Caco-2 (cell line): ENCODE results near the gene ADCY5. TPM values are rescaled to one million over a fixed set of nuclear protein-coding genes. Genes with fewer than 3 reads are reported as not detected.

Source experiments
- BruUV-seq: library from RNA; stranded (reverse); fragments of 400-500 nt; replicated peaks from 2 replicates; lab custom pipeline; 2021; lab: Mats Ljungman, UMichigan
- CTCF ChIA-PET: fragments of 300-600 bp; sonication (Branson Sonifier 250); formaldehyde crosslinking; loops from one replicate; lab custom pipeline; 2022; ENCODE audit warnings: antibody characterized with exemption; lab: Charles Lee
- POLR2A ChIA-PET: fragments of 300-600 bp; sonication (Branson Sonifier 250); formaldehyde crosslinking; loops from one replicate; lab custom pipeline; 2022; ENCODE audit warnings: antibody characterized with exemption; lab: Charles Lee
- DNase-seq, 2 experiments: peaks; one replicate each; pipeline versions ENCODE4 v3.0.0 to v3.0.0-alpha.2; 2020 to 2022
- H3K27me3 ChIP-seq: replicated peaks from 2 replicates; pipeline ENCODE4 v1.6.0; 2011; ENCODE audit warnings: low read length; ENCODE audit not compliant: control insufficient read depth, insufficient read depth
- H3K36me3 ChIP-seq: 2 replicates; pipeline ENCODE4 v1.5.1; 2011; ENCODE audit warnings: low read length; ENCODE audit not compliant: control insufficient read depth, insufficient read depth
- H3K4me1 ChIP-seq: fragments of 250-450 bp; sonication (Bioruptor Pico); 2 replicates; pipeline ENCODE4 v1.5.1; 2020; ENCODE audit warnings: mild to moderate bottlenecking
- H3K4me3 ChIP-seq: 2 replicates; pipeline ENCODE4 v1.5.1; 2011; ENCODE audit warnings: low read depth, mild to moderate bottlenecking, control low read depth, low read length
- H3K9me3 ChIP-seq: fragments of 250-450 bp; sonication (Bioruptor Pico); 2 replicates; pipeline ENCODE4 v1.5.1; 2020; ENCODE audit warnings: mild to moderate bottlenecking, moderate library complexity
- H3K27ac Mint-ChIP-seq: one replicate; pipeline ENCODE4 v1.8.0; 2022; ENCODE audit warnings: mixed read lengths; ENCODE audit not compliant: unreplicated experiment
- H3K27me3 Mint-ChIP-seq: one replicate; pipeline ENCODE4 v1.8.0; 2022; ENCODE audit warnings: mixed read lengths; ENCODE audit not compliant: insufficient read depth, unreplicated experiment
- H3K36me3 Mint-ChIP-seq: one replicate; pipeline ENCODE4 v1.8.0; 2022; ENCODE audit warnings: mild to moderate bottlenecking, mixed read lengths; ENCODE audit not compliant: insufficient read depth, unreplicated experiment
- H3K4me1 Mint-ChIP-seq: one replicate; pipeline ENCODE4 v1.8.0; 2022; ENCODE audit warnings: low read depth, mixed read lengths; ENCODE audit not compliant: unreplicated experiment
- H3K4me3 Mint-ChIP-seq: one replicate; pipeline ENCODE4 v1.8.0; 2022; ENCODE audit warnings: mild to moderate bottlenecking, moderate library complexity, mixed read lengths; ENCODE audit not compliant: unreplicated experiment
- H3K9me3 Mint-ChIP-seq: one replicate; pipeline ENCODE4 v1.8.0; 2022; ENCODE audit warnings: mixed read lengths; ENCODE audit not compliant: unreplicated experiment
- intact Hi-C: fragments of 100-400 bp; cut with micrococcal nuclease; formaldehyde crosslinking; loops from one replicate; pipeline ENCODE4 v1.10.0; 2022; ENCODE audit not compliant: unreplicated experiment
- total RNA-seq: library from RNA; stranded (reverse); gene quantifications from 2 replicates; pipeline ENCODE4 v1.2.3, GENCODE V29; 2022
- TF ChIP-seq, protein P1 (sequence below), 2 experiments: fragments of 200-600 bp in 1 of 2; IDR thresholded peaks; 1 replicate in 1 of 2; 2 replicates in 1 of 2; pipeline versions ENCODE4 v1.5.1 to v1.8.0; 2011 to 2022; ENCODE audit warnings: antibody characterized with exemption in 1 of 2, control low read depth in 1 of 2, inconsistent platforms in 1 of 2, low read depth in 1 of 2, low read length in 1 of 2, mild to moderate bottlenecking in 1 of 2, moderate library complexity in 1 of 2; ENCODE audit not compliant: insufficient read depth in 1 of 2, severe bottlenecking in 1 of 2, unreplicated experiment in 1 of 2

ADCY5 gene
- total RNA-seq, 1 experiment from 2014 or later: 0.91 TPM

DNA sequence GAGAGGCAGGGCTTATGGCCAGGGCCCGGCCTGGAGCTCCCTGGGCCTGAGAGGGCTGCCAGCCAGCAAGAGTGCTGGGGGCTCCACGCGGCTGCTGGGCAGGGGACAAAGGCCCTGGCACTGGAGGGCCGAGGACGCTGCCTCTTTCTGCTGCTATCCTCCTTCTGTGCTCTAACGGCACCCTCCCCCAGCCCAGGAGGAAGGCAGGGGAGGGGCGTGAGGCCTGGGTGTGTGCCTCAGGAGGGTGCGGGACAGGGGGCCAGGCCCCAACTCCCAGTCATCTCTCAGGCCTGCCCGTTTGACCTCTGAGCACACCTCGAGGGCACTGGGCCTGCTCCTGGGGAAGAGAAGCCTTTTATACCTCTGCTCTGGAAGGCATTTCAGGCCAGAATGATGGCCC is 115.5 kb downstream of the ADCY5 start:
- POLR2A ChIA-PET: no interaction called here
- CTCF ChIA-PET: no interaction called here
- no peaks in the 10 kb centered on the region; the same call in 1 of the 2 replicates for H3K4me1 ChIP-seq
- no peaks in the 10 kb centered on the region for H3K9me3 ChIP-seq
- Mint-ChIP-seq H3K9me3 (no peaks in the 10 kb centered on the region), H3K36me3 (no peaks in the 10 kb centered on the region), H3K27ac (no peak overlapping the region), H3K27me3 (no peaks in the 10 kb centered on the region), H3K4me3 (no peak overlapping the region), H3K4me1 (no peaks in the 10 kb centered on the region)
- TF ChIP-seq, protein P1, sequence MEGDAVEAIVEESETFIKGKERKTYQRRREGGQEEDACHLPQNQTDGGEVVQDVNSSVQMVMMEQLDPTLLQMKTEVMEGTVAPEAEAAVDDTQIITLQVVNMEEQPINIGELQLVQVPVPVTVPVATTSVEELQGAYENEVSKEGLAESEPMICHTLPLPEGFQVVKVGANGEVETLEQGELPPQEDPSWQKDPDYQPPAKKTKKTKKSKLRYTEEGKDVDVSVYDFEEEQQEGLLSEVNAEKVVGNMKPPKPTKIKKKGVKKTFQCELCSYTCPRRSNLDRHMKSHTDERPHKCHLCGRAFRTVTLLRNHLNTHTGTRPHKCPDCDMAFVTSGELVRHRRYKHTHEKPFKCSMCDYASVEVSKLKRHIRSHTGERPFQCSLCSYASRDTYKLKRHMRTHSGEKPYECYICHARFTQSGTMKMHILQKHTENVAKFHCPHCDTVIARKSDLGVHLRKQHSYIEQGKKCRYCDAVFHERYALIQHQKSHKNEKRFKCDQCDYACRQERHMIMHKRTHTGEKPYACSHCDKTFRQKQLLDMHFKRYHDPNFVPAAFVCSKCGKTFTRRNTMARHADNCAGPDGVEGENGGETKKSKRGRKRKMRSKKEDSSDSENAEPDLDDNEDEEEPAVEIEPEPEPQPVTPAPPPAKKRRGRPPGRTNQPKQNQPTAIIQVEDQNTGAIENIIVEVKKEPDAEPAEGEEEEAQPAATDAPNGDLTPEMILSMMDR (IDR thresholded peaks at IDR 0.05; ENCODE audit: insufficient read depth in 1 of 2, low read depth in 1 of 2, low read length in 1 of 2, severe bottlenecking in 1 of 2, unreplicated experiment in 1 of 2): no peak
- no peaks in the 10 kb centered on the region for H3K36me3 ChIP-seq
- H3K4me3 ChIP-seq: no peak overlapping the region
- intact Hi-C loops: no loop called here
- DNase-seq: no peak
- no peaks in the 10 kb centered on the region for H3K27me3 ChIP-seq
- no TSS peak for BruUV-seq

DNA sequence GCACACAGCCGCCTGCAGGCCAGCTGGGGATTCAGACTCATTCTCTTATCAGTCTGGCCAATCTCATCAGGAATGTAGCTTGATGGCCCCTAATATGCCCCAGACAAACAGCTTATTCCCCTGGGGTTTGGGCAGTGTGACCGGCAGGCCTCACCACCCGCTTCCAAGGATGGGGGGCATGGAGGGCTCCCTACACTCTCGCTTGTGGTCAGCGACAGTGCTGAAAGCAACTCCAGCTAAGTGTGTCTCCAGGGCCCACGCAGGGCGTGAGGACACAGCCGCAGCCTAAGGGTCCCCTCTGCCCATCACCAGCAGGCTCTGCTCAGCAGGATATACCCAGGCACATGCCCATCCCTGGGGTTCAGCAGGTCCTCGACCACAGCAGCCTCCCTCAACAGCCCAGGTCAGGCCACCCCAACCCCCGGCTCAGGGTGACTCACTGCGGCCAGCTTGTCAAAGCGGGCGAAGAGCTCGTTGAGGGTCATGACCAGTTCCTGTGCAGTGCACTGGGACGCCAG is 116.7 kb downstream of the ADCY5 start:
- Mint-ChIP-seq H3K27me3 (no peaks in the 10 kb centered on the region), H3K9me3 (no peaks in the 10 kb centered on the region), H3K4me1 (no peaks in the 10 kb centered on the region), H3K36me3 (no peaks in the 10 kb centered on the region), H3K4me3 (no peak overlapping the region), H3K27ac (no peak overlapping the region)
- H3K4me1 ChIP-seq: no peaks in the 10 kb centered on the region; the same call in 1 of the 2 replicates
- CTCF ChIA-PET: interaction anchor here (0.5 to 1.4 kb wide), 3 partner anchors 8 to 157 kb away, joined by 3 read pairs; no protein-coding TSS in a partner anchor
- POLR2A ChIA-PET: no interaction called here
- intact Hi-C loops: no loop called here
- no peaks in the 10 kb centered on the region for H3K9me3 ChIP-seq
- BruUV-seq: no TSS peak
- H3K36me3 ChIP-seq: no peaks in the 10 kb centered on the region
- H3K4me3 ChIP-seq: no peak overlapping the region
- TF ChIP-seq, protein P1 (IDR thresholded peaks at IDR 0.05; ENCODE audit: insufficient read depth in 1 of 2, low read depth in 1 of 2, low read length in 1 of 2, severe bottlenecking in 1 of 2, unreplicated experiment in 1 of 2): no peak
- DNase-seq: no peak
- no peaks in the 10 kb centered on the region for H3K27me3 ChIP-seq

- ChIA-PET POLR2A (no interaction called here), CTCF (interaction anchor here (0.8 to 1.4 kb wide), 2 partner anchors 44 to 158 kb away, joined by 3 read pairs; no protein-coding TSS in a partner anchor)
- Histone ChIP-seq H3K4me1 (no peaks in the 10 kb centered on the region; the same call in 1 of the 2 replicates), H3K4me3 (no peak overlapping the region), H3K27me3 (no peaks in the 10 kb centered on the region), H3K36me3 (no peaks in the 10 kb centered on the region), H3K9me3 (no peaks in the 10 kb centered on the region)
- intact Hi-C loops: no loop called here
- TF ChIP-seq, protein P1 (IDR thresholded peaks at IDR 0.05; ENCODE audit: insufficient read depth in 1 of 2, low read depth in 1 of 2, low read length in 1 of 2, severe bottlenecking in 1 of 2, unreplicated experiment in 1 of 2): no peak
- Mint-ChIP-seq H3K27ac (no peak overlapping the region), H3K4me3 (no peak overlapping the region), H3K36me3 (no peaks in the 10 kb centered on the region), H3K9me3 (no peaks in the 10 kb centered on the region), H3K4me1 (no peaks in the 10 kb centered on the region), H3K27me3 (peaks cover 3% of the 10 kb centered on the region)
- no TSS peak for BruUV-seq
- DNase-seq: no peak
Measured at GRCh38 chr3:123331651-123332050, 117.2 kb downstream of the ADCY5 start.
